GM23338 (cell line): ENCODE measurements around the gene FOXA2. TPM values are rescaled to one million over a fixed set of nuclear protein-coding genes. Genes with fewer than 3 reads are reported as not detected.

ENCODE experiments used
- ATAC-seq: fragments of 200-7000 bp; cut with Tn5 transposase; 3 replicates; pipeline ENCODE4 v1.9.1; 2020
- DNase-seq: peaks from one replicate; pipeline ENCODE4 v3.0.0-alpha.2; 2015; ENCODE audit warnings: low spot score
- H2AFZ ChIP-seq: fragments of 200-600 bp; sonication (generic); 2 replicates; pipeline ENCODE4 v1.8.0; 2016; ENCODE audit warnings: antibody characterized with exemption, mild to moderate bottlenecking, moderate library complexity
- H3F3A ChIP-seq: fragments of 200-600 bp; sonication (generic); replicated peaks from 2 replicates; pipeline ENCODE4 v1.8.0; 2017; ENCODE audit warnings: antibody characterized with exemption, mixed run types, low read depth
- H3K27ac ChIP-seq: fragments of 200-600 bp; sonication (generic); 2 replicates; pipeline ENCODE4 v1.6.1; 2016; ENCODE audit warnings: low read depth
- H3K27me3 ChIP-seq: fragments of 200-600 bp; sonication (generic); 2 replicates; pipeline ENCODE4 v1.8.0; 2016; ENCODE audit warnings: mild to moderate bottlenecking, mixed run types, moderate library complexity; ENCODE audit not compliant: insufficient read depth
- H3K36me3 ChIP-seq: fragments of 200-600 bp; sonication (generic); 2 replicates; pipeline ENCODE4 v1.8.0; 2016; ENCODE audit warnings: mild to moderate bottlenecking; ENCODE audit not compliant: insufficient read depth
- H3K4me1 ChIP-seq: fragments of 200-600 bp; sonication (generic); 2 replicates; pipeline ENCODE4 v1.8.0; 2016; ENCODE audit warnings: mild to moderate bottlenecking, moderate library complexity; ENCODE audit not compliant: insufficient read depth
- H3K4me2 ChIP-seq: fragments of 200-600 bp; sonication (generic); 2 replicates; pipeline ENCODE4 v1.7.1; 2017; ENCODE audit warnings: mixed run types
- H3K4me3 ChIP-seq: fragments of 200-600 bp; sonication (generic); 2 replicates; pipeline ENCODE4 v1.6.1; 2016; ENCODE audit warnings: mixed run types
- H3K79me2 ChIP-seq: fragments of 200-600 bp; sonication (generic); replicated peaks from 2 replicates; pipeline ENCODE4 v1.8.0; 2017; ENCODE audit warnings: mild to moderate bottlenecking; ENCODE audit not compliant: insufficient read depth
- H3K9me2 ChIP-seq: fragments of 200-600 bp; sonication (generic); 2 replicates; pipeline ENCODE4 v1.8.0; 2017; ENCODE audit not compliant: insufficient read depth
- H4K20me1 ChIP-seq: fragments of 200-600 bp; sonication (generic); replicated peaks from 2 replicates; pipeline ENCODE4 v1.8.0; 2017; ENCODE audit warnings: mild to moderate bottlenecking; ENCODE audit not compliant: insufficient read depth
- H3K27ac Mint-ChIP-seq: 2 replicates; pipeline ENCODE4 v1.8.0; 2020; ENCODE audit warnings: inconsistent platforms, mild to moderate bottlenecking, moderate library complexity, mixed read lengths
- H3K27me3 Mint-ChIP-seq: 3 replicates; pipeline ENCODE4 v1.8.0; 2022; ENCODE audit warnings: low read depth, mild to moderate bottlenecking, moderate library complexity, mixed read lengths, inconsistent platforms; ENCODE audit not compliant: insufficient read depth, poor library complexity
- H3K36me3 Mint-ChIP-seq: 3 replicates; pipeline ENCODE4 v1.8.0; 2021; ENCODE audit warnings: low read depth, mild to moderate bottlenecking, inconsistent platforms, moderate library complexity, mixed read lengths
- H3K4me1 Mint-ChIP-seq: 3 replicates; pipeline ENCODE4 v1.8.0; 2020; ENCODE audit warnings: mild to moderate bottlenecking, inconsistent platforms, mixed read lengths
- H3K4me3 Mint-ChIP-seq: 3 replicates; pipeline ENCODE4 v1.8.0; 2021; ENCODE audit warnings: moderate library complexity, mild to moderate bottlenecking, inconsistent platforms, mixed read lengths
- H3K9me3 Mint-ChIP-seq: 3 replicates; pipeline ENCODE4 v1.8.0; 2020; ENCODE audit warnings: moderate library complexity, mild to moderate bottlenecking, inconsistent platforms, mixed read lengths
- CREB1 ChIP-seq: fragments of 250-450 bp; sonication (Bioruptor Pico); IDR thresholded peaks from 2 replicates; pipeline ENCODE4 v1.5.0; 2020; ENCODE audit warnings: low read depth, mild to moderate bottlenecking, moderate library complexity
- EZH2 ChIP-seq: fragments of 200-600 bp; sonication (generic); IDR thresholded peaks from one replicate; pipeline ENCODE4 v1.8.0; 2017; ENCODE audit warnings: antibody characterized with exemption, mild to moderate bottlenecking, low read depth; ENCODE audit not compliant: unreplicated experiment
- EZH2phosphoT487 ChIP-seq: fragments of 200-600 bp; sonication (generic); IDR thresholded peaks from one replicate; pipeline ENCODE4 v1.8.1; 2018; ENCODE audit warnings: antibody characterized with exemption; ENCODE audit not compliant: unreplicated experiment
- JUNB ChIP-seq: IDR thresholded peaks from one replicate; pipeline ENCODE4 v1.6.1; 2016; ENCODE audit warnings: antibody characterized with exemption; ENCODE audit not compliant: unreplicated experiment
- NANOG ChIP-seq: IDR thresholded peaks from 2 replicates; pipeline ENCODE4 v1.6.1; 2016; ENCODE audit warnings: antibody characterized with exemption, borderline replicate concordance
- POLR2AphosphoS5 ChIP-seq: IDR thresholded peaks from 2 replicates; pipeline ENCODE4 v1.6.1; 2016; ENCODE audit warnings: antibody characterized with exemption, low read depth
- STAT1 ChIP-seq: IDR thresholded peaks from one replicate; pipeline ENCODE4 v1.6.1; 2016; ENCODE audit warnings: antibody characterized with exemption; ENCODE audit not compliant: unreplicated experiment
- ZNF114 ChIP-seq: fragments of 250-450 bp; sonication (Bioruptor Pico); IDR thresholded peaks from 2 replicates; pipeline ENCODE4 v1.5.0; 2020; ENCODE audit warnings: mild to moderate bottlenecking, moderate library complexity
- ZNF331 ChIP-seq: fragments of 250-450 bp; sonication (Bioruptor Pico); IDR thresholded peaks from 2 replicates; pipeline ENCODE4 v1.5.0; 2020; ENCODE audit warnings: low read depth, mild to moderate bottlenecking, moderate library complexity
- polyA plus RNA-seq: library from polyadenylated mRNA; unstranded; fragments of >200 nt; fragmentation: Nextera tagmentation; extraction: Ambion mirVana; gene quantifications from 2 replicates; pipeline ENCODE4 v1.2.1, GENCODE V29; 2016
- total RNA-seq: library from RNA; depleted of rRNA; stranded (reverse); fragments of >200 nt; shearing (Covaris generic); gene quantifications from 2 replicates; pipeline ENCODE4 v1.2.3, GENCODE V29; 2014
- TF ChIP-seq, protein P1 (sequence below): IDR thresholded peaks from 2 replicates; pipeline ENCODE4 v1.6.1; 2016; ENCODE audit warnings: antibody characterized with exemption
- TF ChIP-seq, protein P2 (sequence below): IDR thresholded peaks from one replicate; pipeline ENCODE4 v1.6.1; 2018; ENCODE audit warnings: antibody characterized with exemption; ENCODE audit not compliant: unreplicated experiment
- TF ChIP-seq, protein P3 (sequence below): fragments of 250-450 bp; sonication (Bioruptor Pico); IDR thresholded peaks from 2 replicates; pipeline ENCODE4 v1.5.0; 2020; ENCODE audit warnings: mild to moderate bottlenecking, moderate library complexity
- TF ChIP-seq, protein P4 (sequence below), 2 experiments: fragments of 200-600 bp in 1 of 2; sonication (generic) in 1 of 2; conservative IDR thresholded peaks; 2 replicates each; pipeline versions ENCODE4 v1.5.1 to v1.6.1; 2016 to 2017; ENCODE audit warnings: antibody characterized with exemption in 2 of 2, low read depth in 2 of 2, mild to moderate bottlenecking in 2 of 2, moderate library complexity in 1 of 2

The FOXA2 gene
- total and polyA plus RNA-seq, 2 experiments from 2014 or later: not detected

DNA sequence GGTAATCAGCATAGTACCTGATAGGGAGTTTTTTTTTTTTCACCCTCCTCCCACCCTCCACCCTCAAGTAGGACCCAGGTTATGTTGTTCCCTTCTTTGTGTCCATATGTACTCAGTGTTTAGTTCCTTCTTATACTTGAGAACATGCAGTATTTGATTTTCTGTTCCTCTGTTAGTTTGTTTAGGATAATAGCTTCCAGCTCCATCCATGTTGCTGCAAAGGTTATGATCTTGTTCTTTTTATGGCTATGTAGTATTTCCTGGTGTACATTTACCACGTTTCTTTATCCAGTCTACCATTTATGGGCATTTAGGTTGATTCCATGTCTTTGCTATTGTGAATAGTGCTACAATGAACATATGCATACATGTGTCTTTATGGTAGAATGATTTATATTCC is 41.9 kb downstream of the FOXA2 start:
- Histone ChIP-seq H3K4me3 (no peak overlapping the region), H3K36me3 (no peaks in the 10 kb centered on the region), H3K4me2 (no peak overlapping the region), H3F3A (no peaks in the 10 kb centered on the region), H3K79me2 (no peaks in the 10 kb centered on the region), H4K20me1 (no peaks in the 10 kb centered on the region), H3K27ac (no peak overlapping the region), H3K27me3 (no peaks in the 10 kb centered on the region), H3K4me1 (no peaks in the 10 kb centered on the region), H3K9me2 (peaks cover 13% of the 10 kb centered on the region; the same call in 1 of the 2 replicates), H2AFZ (no peak overlapping the region)
- Mint-ChIP-seq H3K4me3 (no peak overlapping the region), H3K27ac (no peak overlapping the region), H3K9me3 (no peaks in the 10 kb centered on the region), H3K4me1 (no peaks in the 10 kb centered on the region), H3K36me3 (no peaks in the 10 kb centered on the region), H3K27me3 (peaks cover under 1% of the 10 kb centered on the region)
- DNase-seq (no peak), ATAC-seq (no peak)
- no peak for TF ChIP-seq CREB1 (CRISPR knock-in tag)
- no peak for TF ChIP-seq ZNF114 (CRISPR knock-in tag)
- no peak for TF ChIP-seq EZH2
- TF ChIP-seq EZH2phosphoT487: no peak
- TF ChIP-seq, protein P1, sequence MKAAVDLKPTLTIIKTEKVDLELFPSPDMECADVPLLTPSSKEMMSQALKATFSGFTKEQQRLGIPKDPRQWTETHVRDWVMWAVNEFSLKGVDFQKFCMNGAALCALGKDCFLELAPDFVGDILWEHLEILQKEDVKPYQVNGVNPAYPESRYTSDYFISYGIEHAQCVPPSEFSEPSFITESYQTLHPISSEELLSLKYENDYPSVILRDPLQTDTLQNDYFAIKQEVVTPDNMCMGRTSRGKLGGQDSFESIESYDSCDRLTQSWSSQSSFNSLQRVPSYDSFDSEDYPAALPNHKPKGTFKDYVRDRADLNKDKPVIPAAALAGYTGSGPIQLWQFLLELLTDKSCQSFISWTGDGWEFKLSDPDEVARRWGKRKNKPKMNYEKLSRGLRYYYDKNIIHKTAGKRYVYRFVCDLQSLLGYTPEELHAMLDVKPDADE: no peak
- TF ChIP-seq NANOG: no peak
- TF ChIP-seq ZNF331 (CRISPR knock-in tag): no peak
- TF ChIP-seq, protein P2, sequence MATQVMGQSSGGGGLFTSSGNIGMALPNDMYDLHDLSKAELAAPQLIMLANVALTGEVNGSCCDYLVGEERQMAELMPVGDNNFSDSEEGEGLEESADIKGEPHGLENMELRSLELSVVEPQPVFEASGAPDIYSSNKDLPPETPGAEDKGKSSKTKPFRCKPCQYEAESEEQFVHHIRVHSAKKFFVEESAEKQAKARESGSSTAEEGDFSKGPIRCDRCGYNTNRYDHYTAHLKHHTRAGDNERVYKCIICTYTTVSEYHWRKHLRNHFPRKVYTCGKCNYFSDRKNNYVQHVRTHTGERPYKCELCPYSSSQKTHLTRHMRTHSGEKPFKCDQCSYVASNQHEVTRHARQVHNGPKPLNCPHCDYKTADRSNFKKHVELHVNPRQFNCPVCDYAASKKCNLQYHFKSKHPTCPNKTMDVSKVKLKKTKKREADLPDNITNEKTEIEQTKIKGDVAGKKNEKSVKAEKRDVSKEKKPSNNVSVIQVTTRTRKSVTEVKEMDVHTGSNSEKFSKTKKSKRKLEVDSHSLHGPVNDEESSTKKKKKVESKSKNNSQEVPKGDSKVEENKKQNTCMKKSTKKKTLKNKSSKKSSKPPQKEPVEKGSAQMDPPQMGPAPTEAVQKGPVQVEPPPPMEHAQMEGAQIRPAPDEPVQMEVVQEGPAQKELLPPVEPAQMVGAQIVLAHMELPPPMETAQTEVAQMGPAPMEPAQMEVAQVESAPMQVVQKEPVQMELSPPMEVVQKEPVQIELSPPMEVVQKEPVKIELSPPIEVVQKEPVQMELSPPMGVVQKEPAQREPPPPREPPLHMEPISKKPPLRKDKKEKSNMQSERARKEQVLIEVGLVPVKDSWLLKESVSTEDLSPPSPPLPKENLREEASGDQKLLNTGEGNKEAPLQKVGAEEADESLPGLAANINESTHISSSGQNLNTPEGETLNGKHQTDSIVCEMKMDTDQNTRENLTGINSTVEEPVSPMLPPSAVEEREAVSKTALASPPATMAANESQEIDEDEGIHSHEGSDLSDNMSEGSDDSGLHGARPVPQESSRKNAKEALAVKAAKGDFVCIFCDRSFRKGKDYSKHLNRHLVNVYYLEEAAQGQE: no peak
- TF ChIP-seq, protein P3, sequence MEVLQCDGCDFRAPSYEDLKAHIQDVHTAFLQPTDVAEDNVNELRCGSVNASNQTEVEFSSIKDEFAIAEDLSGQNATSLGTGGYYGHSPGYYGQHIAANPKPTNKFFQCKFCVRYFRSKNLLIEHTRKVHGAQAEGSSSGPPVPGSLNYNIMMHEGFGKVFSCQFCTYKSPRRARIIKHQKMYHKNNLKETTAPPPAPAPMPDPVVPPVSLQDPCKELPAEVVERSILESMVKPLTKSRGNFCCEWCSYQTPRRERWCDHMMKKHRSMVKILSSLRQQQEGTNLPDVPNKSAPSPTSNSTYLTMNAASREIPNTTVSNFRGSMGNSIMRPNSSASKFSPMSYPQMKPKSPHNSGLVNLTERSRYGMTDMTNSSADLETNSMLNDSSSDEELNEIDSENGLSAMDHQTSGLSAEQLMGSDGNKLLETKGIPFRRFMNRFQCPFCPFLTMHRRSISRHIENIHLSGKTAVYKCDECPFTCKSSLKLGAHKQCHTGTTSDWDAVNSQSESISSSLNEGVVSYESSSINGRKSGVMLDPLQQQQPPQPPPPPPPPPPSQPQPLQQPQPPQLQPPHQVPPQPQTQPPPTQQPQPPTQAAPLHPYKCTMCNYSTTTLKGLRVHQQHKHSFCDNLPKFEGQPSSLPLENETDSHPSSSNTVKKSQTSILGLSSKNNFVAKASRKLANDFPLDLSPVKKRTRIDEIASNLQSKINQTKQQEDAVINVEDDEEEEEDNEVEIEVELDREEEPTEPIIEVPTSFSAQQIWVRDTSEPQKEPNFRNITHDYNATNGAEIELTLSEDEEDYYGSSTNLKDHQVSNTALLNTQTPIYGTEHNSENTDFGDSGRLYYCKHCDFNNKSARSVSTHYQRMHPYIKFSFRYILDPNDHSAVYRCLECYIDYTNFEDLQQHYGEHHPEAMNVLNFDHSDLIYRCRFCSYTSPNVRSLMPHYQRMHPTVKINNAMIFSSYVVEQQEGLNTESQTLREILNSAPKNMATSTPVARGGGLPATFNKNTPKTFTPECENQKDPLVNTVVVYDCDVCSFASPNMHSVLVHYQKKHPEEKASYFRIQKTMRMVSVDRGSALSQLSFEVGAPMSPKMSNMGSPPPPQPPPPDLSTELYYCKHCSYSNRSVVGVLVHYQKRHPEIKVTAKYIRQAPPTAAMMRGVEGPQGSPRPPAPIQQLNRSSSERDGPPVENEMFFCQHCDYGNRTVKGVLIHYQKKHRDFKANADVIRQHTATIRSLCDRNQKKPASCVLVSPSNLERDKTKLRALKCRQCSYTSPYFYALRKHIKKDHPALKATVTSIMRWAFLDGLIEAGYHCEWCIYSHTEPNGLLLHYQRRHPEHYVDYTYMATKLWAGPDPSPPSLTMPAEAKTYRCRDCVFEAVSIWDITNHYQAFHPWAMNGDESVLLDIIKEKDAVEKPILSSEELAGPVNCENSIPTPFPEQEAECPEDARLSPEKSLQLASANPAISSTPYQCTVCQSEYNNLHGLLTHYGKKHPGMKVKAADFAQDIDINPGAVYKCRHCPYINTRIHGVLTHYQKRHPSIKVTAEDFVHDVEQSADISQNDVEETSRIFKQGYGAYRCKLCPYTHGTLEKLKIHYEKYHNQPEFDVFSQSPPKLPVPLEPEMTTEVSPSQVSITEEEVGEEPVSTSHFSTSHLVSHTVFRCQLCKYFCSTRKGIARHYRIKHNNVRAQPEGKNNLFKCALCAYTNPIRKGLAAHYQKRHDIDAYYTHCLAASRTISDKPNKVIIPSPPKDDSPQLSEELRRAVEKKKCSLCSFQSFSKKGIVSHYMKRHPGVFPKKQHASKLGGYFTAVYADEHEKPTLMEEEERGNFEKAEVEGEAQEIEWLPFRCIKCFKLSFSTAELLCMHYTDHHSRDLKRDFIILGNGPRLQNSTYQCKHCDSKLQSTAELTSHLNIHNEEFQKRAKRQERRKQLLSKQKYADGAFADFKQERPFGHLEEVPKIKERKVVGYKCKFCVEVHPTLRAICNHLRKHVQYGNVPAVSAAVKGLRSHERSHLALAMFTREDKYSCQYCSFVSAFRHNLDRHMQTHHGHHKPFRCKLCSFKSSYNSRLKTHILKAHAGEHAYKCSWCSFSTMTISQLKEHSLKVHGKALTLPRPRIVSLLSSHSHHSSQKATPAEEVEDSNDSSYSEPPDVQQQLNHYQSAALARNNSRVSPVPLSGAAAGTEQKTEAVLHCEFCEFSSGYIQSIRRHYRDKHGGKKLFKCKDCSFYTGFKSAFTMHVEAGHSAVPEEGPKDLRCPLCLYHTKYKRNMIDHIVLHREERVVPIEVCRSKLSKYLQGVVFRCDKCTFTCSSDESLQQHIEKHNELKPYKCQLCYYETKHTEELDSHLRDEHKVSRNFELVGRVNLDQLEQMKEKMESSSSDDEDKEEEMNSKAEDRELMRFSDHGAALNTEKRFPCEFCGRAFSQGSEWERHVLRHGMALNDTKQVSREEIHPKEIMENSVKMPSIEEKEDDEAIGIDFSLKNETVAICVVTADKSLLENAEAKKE (CRISPR knock-in tag): no peak
- TF ChIP-seq JUNB: no peak
- TF ChIP-seq, protein P4, sequence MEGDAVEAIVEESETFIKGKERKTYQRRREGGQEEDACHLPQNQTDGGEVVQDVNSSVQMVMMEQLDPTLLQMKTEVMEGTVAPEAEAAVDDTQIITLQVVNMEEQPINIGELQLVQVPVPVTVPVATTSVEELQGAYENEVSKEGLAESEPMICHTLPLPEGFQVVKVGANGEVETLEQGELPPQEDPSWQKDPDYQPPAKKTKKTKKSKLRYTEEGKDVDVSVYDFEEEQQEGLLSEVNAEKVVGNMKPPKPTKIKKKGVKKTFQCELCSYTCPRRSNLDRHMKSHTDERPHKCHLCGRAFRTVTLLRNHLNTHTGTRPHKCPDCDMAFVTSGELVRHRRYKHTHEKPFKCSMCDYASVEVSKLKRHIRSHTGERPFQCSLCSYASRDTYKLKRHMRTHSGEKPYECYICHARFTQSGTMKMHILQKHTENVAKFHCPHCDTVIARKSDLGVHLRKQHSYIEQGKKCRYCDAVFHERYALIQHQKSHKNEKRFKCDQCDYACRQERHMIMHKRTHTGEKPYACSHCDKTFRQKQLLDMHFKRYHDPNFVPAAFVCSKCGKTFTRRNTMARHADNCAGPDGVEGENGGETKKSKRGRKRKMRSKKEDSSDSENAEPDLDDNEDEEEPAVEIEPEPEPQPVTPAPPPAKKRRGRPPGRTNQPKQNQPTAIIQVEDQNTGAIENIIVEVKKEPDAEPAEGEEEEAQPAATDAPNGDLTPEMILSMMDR (conservative IDR thresholded peaks at IDR 0.05; ENCODE audit: low read depth in 2 of 2): no peak
- TF ChIP-seq POLR2AphosphoS5: no peak
- no peak for TF ChIP-seq STAT1
